ENCODE data around the gene SMAD2.

SMAD2 gene

GRCh38 chr18:47930199-47930930 is at the start of gene SMAD2:
Gene SMAD2 (minus strand): TSS chr18:47930659. CDS start chr18:47896756, 33,903 bp downstream.
- H3K4me3 ChIP-seq (ENCODE audit: low read depth in 1 of 5, low read length in 5 of 5): peak within 1 kb of the TSS; percentile 85 to 88 (median 87)
- no peaks in the 10 kb centered on the region for H3K36me3 ChIP-seq (ENCODE audit: control insufficient read depth in 5 of 5, insufficient read depth in 5 of 5, low read length in 5 of 5)
- H3K4me1 ChIP-seq (ENCODE audit: control insufficient read depth in 5 of 5, insufficient read depth in 5 of 5, low read length in 5 of 5): peaks cover 2 to 51% (median 45%) of the 10 kb centered on the region in 5 donors
- H3K27me3 ChIP-seq (ENCODE audit: control insufficient read depth in 5 of 5, insufficient read depth in 4 of 5, low read length in 5 of 5): no peaks in the 10 kb centered on the region
- peak within 1 kb of the TSS; percentile 96 for H3K27ac ChIP-seq (ENCODE audit: low read depth, low read length)
- peak within 1 kb of the TSS; percentile 66 to 94 (median 87) for H3K9ac ChIP-seq (ENCODE audit: low read length in 5 of 5)
- H3K9me3 ChIP-seq (ENCODE audit: control insufficient read depth in 5 of 5, low read length in 5 of 5): no peaks in the 10 kb centered on the region

- no peaks in the 10 kb centered on the region for H3K36me3 ChIP-seq (ENCODE audit: control insufficient read depth in 5 of 5, insufficient read depth in 5 of 5, low read length in 5 of 5)
- no peaks in the 10 kb centered on the region for H3K9me3 ChIP-seq (ENCODE audit: control insufficient read depth in 5 of 5, low read length in 5 of 5)
- peaks cover 0 to 5% (median 3%) of the 10 kb centered on the region in 5 donors for H3K4me1 ChIP-seq (ENCODE audit: control insufficient read depth in 5 of 5, insufficient read depth in 5 of 5, low read length in 5 of 5)
- H3K27me3 ChIP-seq (ENCODE audit: control insufficient read depth in 5 of 5, insufficient read depth in 4 of 5, low read length in 5 of 5): no peaks in the 10 kb centered on the region
- H3K9ac ChIP-seq (ENCODE audit: low read length in 5 of 5): no peak overlapping the region
- no peak overlapping the region for H3K4me3 ChIP-seq (ENCODE audit: low read depth in 1 of 5, low read length in 5 of 5)
- H3K27ac ChIP-seq (ENCODE audit: low read depth, low read length): no peak overlapping the region
Observed at GRCh38 chr18:47979611-47980200, 49.2 kb upstream of the SMAD2 start.

GRCh38 chr18:47978603-47979002 is 48.1 kb upstream of the SMAD2 start:
- no peaks in the 10 kb centered on the region for H3K36me3 ChIP-seq (ENCODE audit: control insufficient read depth in 5 of 5, insufficient read depth in 5 of 5, low read length in 5 of 5)

GRCh38 chr18:47978141-47978540 is 47.7 kb upstream of the SMAD2 start:
- H3K4me1 ChIP-seq (ENCODE audit: control insufficient read depth in 5 of 5, insufficient read depth in 5 of 5, low read length in 5 of 5): peaks cover 0 to 2% (median under 1%) of the 10 kb centered on the region in 5 donors
- H3K4me3 ChIP-seq (ENCODE audit: low read depth in 1 of 5, low read length in 5 of 5): no peak overlapping the region
- H3K9ac ChIP-seq (ENCODE audit: low read length in 5 of 5): no peak overlapping the region
- no peaks in the 10 kb centered on the region for H3K9me3 ChIP-seq (ENCODE audit: control insufficient read depth in 5 of 5, low read length in 5 of 5)
- no peaks in the 10 kb centered on the region for H3K36me3 ChIP-seq (ENCODE audit: control insufficient read depth in 5 of 5, insufficient read depth in 5 of 5, low read length in 5 of 5)
- peaks cover 0 to 3% (median 3%) of the 10 kb centered on the region in 5 donors for H3K27me3 ChIP-seq (ENCODE audit: control insufficient read depth in 5 of 5, insufficient read depth in 4 of 5, low read length in 5 of 5)
- H3K27ac ChIP-seq (ENCODE audit: low read depth, low read length): no peak overlapping the region

More at GRCh38 chr18:47978603-47979002, 48.1 kb upstream of the SMAD2 start:
- no peak overlapping the region for H3K27ac ChIP-seq (ENCODE audit: low read depth, low read length)
- no peaks in the 10 kb centered on the region for H3K27me3 ChIP-seq (ENCODE audit: control insufficient read depth in 5 of 5, insufficient read depth in 4 of 5, low read length in 5 of 5)
- H3K9ac ChIP-seq (ENCODE audit: low read length in 5 of 5): no peak overlapping the region
- H3K4me1 ChIP-seq (ENCODE audit: control insufficient read depth in 5 of 5, insufficient read depth in 5 of 5, low read length in 5 of 5): peaks cover 0 to 5% (median 3%) of the 10 kb centered on the region in 5 donors
- H3K9me3 ChIP-seq (ENCODE audit: control insufficient read depth in 5 of 5, low read length in 5 of 5): no peaks in the 10 kb centered on the region
- H3K4me3 ChIP-seq (ENCODE audit: low read depth in 1 of 5, low read length in 5 of 5): no peak overlapping the region

GRCh38 chr18:47975701-47976100 is 45.2 kb upstream of the SMAD2 start:
- Histone ChIP-seq H3K4me3 (ENCODE audit: low read depth in 1 of 5, low read length in 5 of 5) (no peak overlapping the region), H3K9me3 (ENCODE audit: control insufficient read depth in 5 of 5, low read length in 5 of 5) (no peaks in the 10 kb centered on the region), H3K36me3 (ENCODE audit: control insufficient read depth in 5 of 5, insufficient read depth in 5 of 5, low read length in 5 of 5) (no peaks in the 10 kb centered on the region), H3K9ac (ENCODE audit: low read length in 5 of 5) (no peak overlapping the region), H3K27ac (ENCODE audit: low read depth, low read length) (no peak overlapping the region), H3K4me1 (ENCODE audit: control insufficient read depth in 5 of 5, insufficient read depth in 5 of 5, low read length in 5 of 5) (no peaks in the 10 kb centered on the region), H3K27me3 (ENCODE audit: control insufficient read depth in 5 of 5, insufficient read depth in 4 of 5, low read length in 5 of 5) (peaks cover 0 to 4% (median 4%) of the 10 kb centered on the region in 5 donors)

GRCh38 chr18:47975105-47975504 is 44.6 kb upstream of the SMAD2 start:
- Histone ChIP-seq H3K9ac (ENCODE audit: low read length in 5 of 5) (no peak overlapping the region), H3K4me3 (ENCODE audit: low read depth in 1 of 5, low read length in 5 of 5) (no peak overlapping the region), H3K9me3 (ENCODE audit: control insufficient read depth in 5 of 5, low read length in 5 of 5) (no peaks in the 10 kb centered on the region), H3K36me3 (ENCODE audit: control insufficient read depth in 5 of 5, insufficient read depth in 5 of 5, low read length in 5 of 5) (no peaks in the 10 kb centered on the region), H3K4me1 (ENCODE audit: control insufficient read depth in 5 of 5, insufficient read depth in 5 of 5, low read length in 5 of 5) (no peaks in the 10 kb centered on the region), H3K27ac (ENCODE audit: low read depth, low read length) (no peak overlapping the region), H3K27me3 (ENCODE audit: control insufficient read depth in 5 of 5, insufficient read depth in 4 of 5, low read length in 5 of 5) (peaks cover 0 to 4% (median 4%) of the 10 kb centered on the region in 5 donors)

- no peak overlapping the region for H3K27ac ChIP-seq (ENCODE audit: low read depth, low read length)
- no peaks in the 10 kb centered on the region for H3K4me1 ChIP-seq (ENCODE audit: control insufficient read depth in 5 of 5, insufficient read depth in 5 of 5, low read length in 5 of 5)
- H3K36me3 ChIP-seq (ENCODE audit: control insufficient read depth in 5 of 5, insufficient read depth in 5 of 5, low read length in 5 of 5): no peaks in the 10 kb centered on the region
- peaks cover 0 to 4% (median 4%) of the 10 kb centered on the region in 5 donors for H3K27me3 ChIP-seq (ENCODE audit: control insufficient read depth in 5 of 5, insufficient read depth in 4 of 5, low read length in 5 of 5)
- H3K4me3 ChIP-seq (ENCODE audit: low read depth in 1 of 5, low read length in 5 of 5): no peak overlapping the region
- no peak overlapping the region for H3K9ac ChIP-seq (ENCODE audit: low read length in 5 of 5)
- H3K9me3 ChIP-seq (ENCODE audit: control insufficient read depth in 5 of 5, low read length in 5 of 5): no peaks in the 10 kb centered on the region
Observed at GRCh38 chr18:47970664-47971531, 40.4 kb upstream of the SMAD2 start.

- Histone ChIP-seq H3K9ac (ENCODE audit: low read length in 5 of 5) (no peak overlapping the region), H3K9me3 (ENCODE audit: control insufficient read depth in 5 of 5, low read length in 5 of 5) (no peaks in the 10 kb centered on the region), H3K4me1 (ENCODE audit: control insufficient read depth in 5 of 5, insufficient read depth in 5 of 5, low read length in 5 of 5) (no peaks in the 10 kb centered on the region), H3K27ac (ENCODE audit: low read depth, low read length) (no peak overlapping the region), H3K4me3 (ENCODE audit: low read depth in 1 of 5, low read length in 5 of 5) (no peak overlapping the region), H3K27me3 (ENCODE audit: control insufficient read depth in 5 of 5, insufficient read depth in 4 of 5, low read length in 5 of 5) (peaks cover 0 to 4% (median 4%) of the 10 kb centered on the region in 5 donors), H3K36me3 (ENCODE audit: control insufficient read depth in 5 of 5, insufficient read depth in 5 of 5, low read length in 5 of 5) (no peaks in the 10 kb centered on the region)
Observed at GRCh38 chr18:47969816-47970215, 39.4 kb upstream of the SMAD2 start.

GRCh38 chr18:47968721-47969120 is 38.3 kb upstream of the SMAD2 start:
- peaks cover 0 to 4% (median 4%) of the 10 kb centered on the region in 5 donors for H3K27me3 ChIP-seq (ENCODE audit: control insufficient read depth in 5 of 5, insufficient read depth in 4 of 5, low read length in 5 of 5)
- H3K36me3 ChIP-seq (ENCODE audit: control insufficient read depth in 5 of 5, insufficient read depth in 5 of 5, low read length in 5 of 5): no peaks in the 10 kb centered on the region
- H3K4me1 ChIP-seq (ENCODE audit: control insufficient read depth in 5 of 5, insufficient read depth in 5 of 5, low read length in 5 of 5): no peaks in the 10 kb centered on the region
- H3K9ac ChIP-seq (ENCODE audit: low read length in 5 of 5): no peak overlapping the region
- H3K4me3 ChIP-seq (ENCODE audit: low read depth in 1 of 5, low read length in 5 of 5): no peak overlapping the region
- no peak overlapping the region for H3K27ac ChIP-seq (ENCODE audit: low read depth, low read length)
- H3K9me3 ChIP-seq (ENCODE audit: control insufficient read depth in 5 of 5, low read length in 5 of 5): no peaks in the 10 kb centered on the region
